DOHH2 (cell line): ENCODE results near the gene CTDSPL.

ENCODE experiments used
- H3F3A ChIP-seq: fragments of 200-600 bp; sonication (generic), shearing (Covaris generic); 2 replicates; pipeline ENCODE4 v1.6.0; 2016; ENCODE audit warnings: antibody characterized with exemption, mild to moderate bottlenecking; ENCODE audit not compliant: control insufficient read depth, insufficient read depth
- H3K27ac ChIP-seq: fragments of 200-600 bp; sonication (generic); 2 replicates; pipeline ENCODE4 v1.5.1; 2014; ENCODE audit warnings: low read depth, mild to moderate bottlenecking, low read length, moderate library complexity
- H3K27me3 ChIP-seq: fragments of 200-600 bp; sonication (generic); 2 replicates; pipeline ENCODE4 v1.6.1; 2014; ENCODE audit warnings: mild to moderate bottlenecking, low read length, mixed read lengths; ENCODE audit not compliant: control insufficient read depth
- H3K36me3 ChIP-seq: fragments of 200-600 bp; sonication (generic); 2 replicates; pipeline ENCODE4 v1.6.1; 2014; ENCODE audit warnings: mild to moderate bottlenecking, low read length, moderate library complexity, mixed read lengths; ENCODE audit not compliant: control insufficient read depth
- H3K4me1 ChIP-seq: fragments of 200-600 bp; sonication (generic); 2 replicates; pipeline ENCODE4 v1.6.1; 2014; ENCODE audit warnings: mild to moderate bottlenecking, low read length, mixed read lengths; ENCODE audit not compliant: control insufficient read depth
- H3K4me2 ChIP-seq: fragments of 200-600 bp; sonication (generic); 2 replicates; pipeline ENCODE4 v1.6.0; 2014; ENCODE audit warnings: mild to moderate bottlenecking, low read length, moderate library complexity
- H3K4me3 ChIP-seq: fragments of 200-600 bp; sonication (generic); 2 replicates; pipeline ENCODE4 v1.5.1; 2014; ENCODE audit warnings: mild to moderate bottlenecking, low read length, mixed read lengths
- H3K79me2 ChIP-seq: fragments of 200-600 bp; sonication (generic); 2 replicates; pipeline ENCODE4 v1.6.1; 2014; ENCODE audit warnings: mild to moderate bottlenecking, low read length, mixed read lengths; ENCODE audit not compliant: control insufficient read depth
- H3K9me2 ChIP-seq: fragments of 200-600 bp; sonication (generic); replicated peaks from 2 replicates; pipeline ENCODE4 v1.6.1; 2014; ENCODE audit warnings: mild to moderate bottlenecking, low read length, mixed read lengths; ENCODE audit not compliant: control insufficient read depth
- H3K9me3 ChIP-seq: fragments of 200-600 bp; sonication (generic); 2 replicates; pipeline ENCODE4 v1.6.1; 2014; ENCODE audit warnings: antibody characterized with exemption, low read length, mixed read lengths; ENCODE audit not compliant: control insufficient read depth, insufficient read depth
- H4K20me1 ChIP-seq: fragments of 200-600 bp; sonication (generic); 2 replicates; pipeline ENCODE4 v1.6.0; 2014; ENCODE audit warnings: low read depth, mild to moderate bottlenecking, antibody characterized with exemption, low read length, moderate library complexity; ENCODE audit not compliant: control insufficient read depth, insufficient read depth
- EZH2phosphoT487 ChIP-seq: fragments of 200-600 bp; sonication (generic); IDR thresholded peaks from 2 replicates; pipeline ENCODE4 v1.6.1; 2017; ENCODE audit warnings: borderline replicate concordance, mild to moderate bottlenecking, antibody characterized with exemption, low read length, moderate library complexity, mixed read lengths
- TF ChIP-seq, protein P1 (sequence below): fragments of 200-600 bp; sonication (generic); IDR thresholded peaks from one replicate; pipeline ENCODE4 v1.5.1; 2014; ENCODE audit warnings: antibody characterized with exemption, mild to moderate bottlenecking, low read depth, low read length; ENCODE audit not compliant: poor library complexity, severe bottlenecking

CTDSPL gene

DNA sequence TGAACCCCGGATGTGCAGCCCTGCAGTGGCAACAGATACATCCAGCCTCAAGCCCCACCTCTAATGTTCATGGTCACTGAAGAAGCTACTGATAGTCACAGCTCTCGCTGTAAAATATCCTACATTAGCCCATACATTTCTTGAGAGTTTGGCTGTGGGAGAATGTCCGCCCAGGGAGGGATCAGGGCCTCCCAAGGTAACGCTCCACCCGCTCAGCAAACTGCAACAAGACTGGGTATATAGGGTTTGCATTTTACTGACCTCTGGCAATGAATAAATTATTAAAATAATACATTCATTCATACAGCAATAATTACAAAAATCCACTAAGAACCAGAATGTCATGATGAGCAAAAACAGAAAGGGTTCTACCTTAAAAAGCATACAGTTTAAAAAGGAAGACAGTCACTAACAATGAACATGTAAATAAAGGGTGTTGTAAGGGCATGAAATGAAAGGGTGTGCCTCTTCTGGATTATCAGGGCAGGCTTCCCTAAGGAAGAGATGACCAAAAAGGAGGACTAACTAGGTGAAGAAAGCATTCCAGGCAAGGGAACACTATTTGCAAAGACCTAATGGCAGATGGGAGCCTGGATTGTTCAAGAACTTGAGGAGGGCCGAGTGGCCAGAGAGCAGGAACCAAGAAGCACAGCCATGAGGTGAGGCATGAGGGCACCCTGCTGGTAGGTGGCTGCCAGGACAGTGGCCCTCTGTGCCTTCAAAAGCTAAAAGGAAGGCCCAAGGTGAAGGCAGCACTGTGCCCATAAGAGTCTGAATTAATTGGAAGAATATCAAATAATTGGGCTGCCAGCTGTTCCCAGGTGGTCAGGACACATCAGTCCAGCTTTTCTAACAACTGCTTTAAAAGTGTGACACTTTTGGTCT, 28.1 kb upstream of the CTDSPL start:
- Histone ChIP-seq H3K27me3 (no peaks in the 10 kb centered on the region; the same call in 1 of the 2 replicates), H3F3A (no peaks in the 10 kb centered on the region), H3K27ac (no peak overlapping the region), H3K4me2 (no peak overlapping the region), H3K79me2 (no peaks in the 10 kb centered on the region), H3K36me3 (no peaks in the 10 kb centered on the region), H3K4me1 (no peaks in the 10 kb centered on the region), H3K9me3 (no peaks in the 10 kb centered on the region), H3K9me2 (no peaks in the 10 kb centered on the region), H4K20me1 (no peaks in the 10 kb centered on the region), H3K4me3 (no peak overlapping the region)
- no peak for TF ChIP-seq EZH2phosphoT487
- TF ChIP-seq, protein P1, sequence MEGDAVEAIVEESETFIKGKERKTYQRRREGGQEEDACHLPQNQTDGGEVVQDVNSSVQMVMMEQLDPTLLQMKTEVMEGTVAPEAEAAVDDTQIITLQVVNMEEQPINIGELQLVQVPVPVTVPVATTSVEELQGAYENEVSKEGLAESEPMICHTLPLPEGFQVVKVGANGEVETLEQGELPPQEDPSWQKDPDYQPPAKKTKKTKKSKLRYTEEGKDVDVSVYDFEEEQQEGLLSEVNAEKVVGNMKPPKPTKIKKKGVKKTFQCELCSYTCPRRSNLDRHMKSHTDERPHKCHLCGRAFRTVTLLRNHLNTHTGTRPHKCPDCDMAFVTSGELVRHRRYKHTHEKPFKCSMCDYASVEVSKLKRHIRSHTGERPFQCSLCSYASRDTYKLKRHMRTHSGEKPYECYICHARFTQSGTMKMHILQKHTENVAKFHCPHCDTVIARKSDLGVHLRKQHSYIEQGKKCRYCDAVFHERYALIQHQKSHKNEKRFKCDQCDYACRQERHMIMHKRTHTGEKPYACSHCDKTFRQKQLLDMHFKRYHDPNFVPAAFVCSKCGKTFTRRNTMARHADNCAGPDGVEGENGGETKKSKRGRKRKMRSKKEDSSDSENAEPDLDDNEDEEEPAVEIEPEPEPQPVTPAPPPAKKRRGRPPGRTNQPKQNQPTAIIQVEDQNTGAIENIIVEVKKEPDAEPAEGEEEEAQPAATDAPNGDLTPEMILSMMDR = no peak

DNA sequence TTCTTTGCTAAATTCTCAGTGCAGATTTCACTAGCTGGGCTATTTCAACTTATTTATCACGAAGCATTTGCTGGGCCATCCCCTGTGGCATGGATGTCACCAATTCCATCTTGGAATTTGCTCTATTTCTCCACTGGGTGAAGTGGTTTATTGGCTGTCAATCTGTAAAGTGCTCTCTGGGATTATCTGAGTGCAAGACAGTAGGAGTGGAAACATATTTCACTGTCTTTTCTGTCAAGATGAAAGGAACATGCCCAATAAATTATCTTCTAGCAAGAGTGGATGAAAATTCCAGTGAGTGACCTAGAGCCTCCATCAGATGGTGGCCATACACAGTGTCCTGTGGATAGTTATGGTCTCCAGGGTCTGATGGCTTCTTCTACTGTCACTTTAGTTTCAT, 25.1 kb upstream of the CTDSPL start:
- Histone ChIP-seq H3K4me3 (no peak overlapping the region), H4K20me1 (no peaks in the 10 kb centered on the region), H3K27ac (no peak overlapping the region), H3K4me2 (no peak overlapping the region), H3K27me3 (no peaks in the 10 kb centered on the region; the same call in 1 of the 2 replicates), H3K4me1 (no peaks in the 10 kb centered on the region), H3K9me2 (no peaks in the 10 kb centered on the region), H3K36me3 (no peaks in the 10 kb centered on the region), H3F3A (no peaks in the 10 kb centered on the region), H3K79me2 (no peaks in the 10 kb centered on the region), H3K9me3 (no peaks in the 10 kb centered on the region)
- TF ChIP-seq, protein P1 = no peak
- TF ChIP-seq EZH2phosphoT487 = no peak

DNA sequence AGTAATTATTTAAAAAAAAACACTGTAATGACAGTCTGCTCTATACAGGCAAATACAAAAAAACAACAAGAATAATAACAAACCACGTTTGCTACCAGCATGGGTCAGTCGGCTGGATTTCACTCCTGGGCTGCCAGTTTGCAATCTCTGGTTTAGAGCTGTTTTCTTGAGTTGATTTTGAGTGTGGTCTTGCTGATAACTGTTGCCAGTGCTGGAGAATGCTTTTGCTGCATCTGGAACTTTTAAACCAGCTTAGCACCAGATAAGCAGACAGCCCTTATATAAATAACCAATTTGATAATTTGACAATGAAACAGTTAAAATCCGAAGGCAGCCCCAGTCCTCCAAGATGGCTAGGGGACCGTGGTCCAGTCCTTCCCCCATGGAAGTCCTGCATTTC, 14.0 kb upstream of the CTDSPL start:
- Histone ChIP-seq H3K79me2 (no peaks in the 10 kb centered on the region), H4K20me1 (no peaks in the 10 kb centered on the region), H3K9me2 (no peaks in the 10 kb centered on the region), H3F3A (no peaks in the 10 kb centered on the region), H3K4me3 (no peak overlapping the region), H3K4me1 (no peaks in the 10 kb centered on the region), H3K4me2 (no peak overlapping the region), H3K36me3 (no peaks in the 10 kb centered on the region), H3K27me3 (peaks cover 4% of the 10 kb centered on the region; the same call in 1 of the 2 replicates), H3K27ac (no peak overlapping the region), H3K9me3 (no peaks in the 10 kb centered on the region)
- TF ChIP-seq EZH2phosphoT487 = no peak
- TF ChIP-seq, protein P1 = no peak
